GM23338 (cell line): Measurements from ENCODE around the gene OR8B2. TPM values are rescaled to one million over a fixed set of nuclear protein-coding genes. Genes with fewer than 3 reads are reported as not detected.

ENCODE experiments used
- ATAC-seq: fragments of 200-7000 bp; cut with Tn5 transposase; 3 replicates; pipeline ENCODE4 v1.9.1; 2020
- DNase-seq: peaks from one replicate; pipeline ENCODE4 v3.0.0-alpha.2; 2015; ENCODE audit warnings: low spot score
- H2AFZ ChIP-seq: fragments of 200-600 bp; sonication (generic); 2 replicates; pipeline ENCODE4 v1.8.0; 2016; ENCODE audit warnings: antibody characterized with exemption, mild to moderate bottlenecking, moderate library complexity
- H3F3A ChIP-seq: fragments of 200-600 bp; sonication (generic); replicated peaks from 2 replicates; pipeline ENCODE4 v1.8.0; 2017; ENCODE audit warnings: antibody characterized with exemption, mixed run types, low read depth
- H3K27ac ChIP-seq: fragments of 200-600 bp; sonication (generic); 2 replicates; pipeline ENCODE4 v1.6.1; 2016; ENCODE audit warnings: low read depth
- H3K27me3 ChIP-seq: fragments of 200-600 bp; sonication (generic); 2 replicates; pipeline ENCODE4 v1.8.0; 2016; ENCODE audit warnings: mild to moderate bottlenecking, mixed run types, moderate library complexity; ENCODE audit not compliant: insufficient read depth
- H3K36me3 ChIP-seq: fragments of 200-600 bp; sonication (generic); 2 replicates; pipeline ENCODE4 v1.8.0; 2016; ENCODE audit warnings: mild to moderate bottlenecking; ENCODE audit not compliant: insufficient read depth
- H3K4me1 ChIP-seq: fragments of 200-600 bp; sonication (generic); 2 replicates; pipeline ENCODE4 v1.8.0; 2016; ENCODE audit warnings: mild to moderate bottlenecking, moderate library complexity; ENCODE audit not compliant: insufficient read depth
- H3K4me2 ChIP-seq: fragments of 200-600 bp; sonication (generic); 2 replicates; pipeline ENCODE4 v1.7.1; 2017; ENCODE audit warnings: mixed run types
- H3K4me3 ChIP-seq: fragments of 200-600 bp; sonication (generic); 2 replicates; pipeline ENCODE4 v1.6.1; 2016; ENCODE audit warnings: mixed run types
- H3K79me2 ChIP-seq: fragments of 200-600 bp; sonication (generic); replicated peaks from 2 replicates; pipeline ENCODE4 v1.8.0; 2017; ENCODE audit warnings: mild to moderate bottlenecking; ENCODE audit not compliant: insufficient read depth
- H3K9me2 ChIP-seq: fragments of 200-600 bp; sonication (generic); 2 replicates; pipeline ENCODE4 v1.8.0; 2017; ENCODE audit not compliant: insufficient read depth
- H4K20me1 ChIP-seq: fragments of 200-600 bp; sonication (generic); replicated peaks from 2 replicates; pipeline ENCODE4 v1.8.0; 2017; ENCODE audit warnings: mild to moderate bottlenecking; ENCODE audit not compliant: insufficient read depth
- H3K27ac Mint-ChIP-seq: 2 replicates; pipeline ENCODE4 v1.8.0; 2020; ENCODE audit warnings: inconsistent platforms, mild to moderate bottlenecking, moderate library complexity, mixed read lengths
- H3K27me3 Mint-ChIP-seq: 3 replicates; pipeline ENCODE4 v1.8.0; 2022; ENCODE audit warnings: low read depth, mild to moderate bottlenecking, moderate library complexity, mixed read lengths, inconsistent platforms; ENCODE audit not compliant: insufficient read depth, poor library complexity
- H3K36me3 Mint-ChIP-seq: 3 replicates; pipeline ENCODE4 v1.8.0; 2021; ENCODE audit warnings: low read depth, mild to moderate bottlenecking, inconsistent platforms, moderate library complexity, mixed read lengths
- H3K4me1 Mint-ChIP-seq: 3 replicates; pipeline ENCODE4 v1.8.0; 2020; ENCODE audit warnings: mild to moderate bottlenecking, inconsistent platforms, mixed read lengths
- H3K4me3 Mint-ChIP-seq: 3 replicates; pipeline ENCODE4 v1.8.0; 2021; ENCODE audit warnings: moderate library complexity, mild to moderate bottlenecking, inconsistent platforms, mixed read lengths
- H3K9me3 Mint-ChIP-seq: 3 replicates; pipeline ENCODE4 v1.8.0; 2020; ENCODE audit warnings: moderate library complexity, mild to moderate bottlenecking, inconsistent platforms, mixed read lengths
- CREB1 ChIP-seq: fragments of 250-450 bp; sonication (Bioruptor Pico); IDR thresholded peaks from 2 replicates; pipeline ENCODE4 v1.5.0; 2020; ENCODE audit warnings: low read depth, mild to moderate bottlenecking, moderate library complexity
- EZH2 ChIP-seq: fragments of 200-600 bp; sonication (generic); IDR thresholded peaks from one replicate; pipeline ENCODE4 v1.8.0; 2017; ENCODE audit warnings: antibody characterized with exemption, mild to moderate bottlenecking, low read depth; ENCODE audit not compliant: unreplicated experiment
- EZH2phosphoT487 ChIP-seq: fragments of 200-600 bp; sonication (generic); IDR thresholded peaks from one replicate; pipeline ENCODE4 v1.8.1; 2018; ENCODE audit warnings: antibody characterized with exemption; ENCODE audit not compliant: unreplicated experiment
- JUNB ChIP-seq: IDR thresholded peaks from one replicate; pipeline ENCODE4 v1.6.1; 2016; ENCODE audit warnings: antibody characterized with exemption; ENCODE audit not compliant: unreplicated experiment
- NANOG ChIP-seq: IDR thresholded peaks from 2 replicates; pipeline ENCODE4 v1.6.1; 2016; ENCODE audit warnings: antibody characterized with exemption, borderline replicate concordance
- POLR2AphosphoS5 ChIP-seq: IDR thresholded peaks from 2 replicates; pipeline ENCODE4 v1.6.1; 2016; ENCODE audit warnings: antibody characterized with exemption, low read depth
- REST ChIP-seq: IDR thresholded peaks from one replicate; pipeline ENCODE4 v1.6.1; 2018; ENCODE audit warnings: antibody characterized with exemption; ENCODE audit not compliant: unreplicated experiment
- STAT1 ChIP-seq: IDR thresholded peaks from one replicate; pipeline ENCODE4 v1.6.1; 2016; ENCODE audit warnings: antibody characterized with exemption; ENCODE audit not compliant: unreplicated experiment
- ZNF114 ChIP-seq: fragments of 250-450 bp; sonication (Bioruptor Pico); IDR thresholded peaks from 2 replicates; pipeline ENCODE4 v1.5.0; 2020; ENCODE audit warnings: mild to moderate bottlenecking, moderate library complexity
- ZNF331 ChIP-seq: fragments of 250-450 bp; sonication (Bioruptor Pico); IDR thresholded peaks from 2 replicates; pipeline ENCODE4 v1.5.0; 2020; ENCODE audit warnings: low read depth, mild to moderate bottlenecking, moderate library complexity
- ZNF462 ChIP-seq: fragments of 250-450 bp; sonication (Bioruptor Pico); IDR thresholded peaks from 2 replicates; pipeline ENCODE4 v1.5.0; 2020; ENCODE audit warnings: mild to moderate bottlenecking, moderate library complexity
- polyA plus RNA-seq: library from polyadenylated mRNA; unstranded; fragments of >200 nt; fragmentation: Nextera tagmentation; extraction: Ambion mirVana; gene quantifications from 2 replicates; pipeline ENCODE4 v1.2.1, GENCODE V29; 2016
- total RNA-seq: library from RNA; depleted of rRNA; stranded (reverse); fragments of >200 nt; shearing (Covaris generic); gene quantifications from 2 replicates; pipeline ENCODE4 v1.2.3, GENCODE V29; 2014
- TF ChIP-seq, protein P1 (sequence below), 2 experiments: fragments of 200-600 bp in 1 of 2; sonication (generic) in 1 of 2; conservative IDR thresholded peaks; 2 replicates each; pipeline versions ENCODE4 v1.5.1 to v1.6.1; 2016 to 2017; ENCODE audit warnings: antibody characterized with exemption in 2 of 2, low read depth in 2 of 2, mild to moderate bottlenecking in 2 of 2, moderate library complexity in 1 of 2
- TF ChIP-seq, protein P2 (sequence below): IDR thresholded peaks from 2 replicates; pipeline ENCODE4 v1.6.1; 2016; ENCODE audit warnings: antibody characterized with exemption

Gene OR8B2
- total and polyA plus RNA-seq, 2 experiments from 2014 or later: not detected

DNA sequence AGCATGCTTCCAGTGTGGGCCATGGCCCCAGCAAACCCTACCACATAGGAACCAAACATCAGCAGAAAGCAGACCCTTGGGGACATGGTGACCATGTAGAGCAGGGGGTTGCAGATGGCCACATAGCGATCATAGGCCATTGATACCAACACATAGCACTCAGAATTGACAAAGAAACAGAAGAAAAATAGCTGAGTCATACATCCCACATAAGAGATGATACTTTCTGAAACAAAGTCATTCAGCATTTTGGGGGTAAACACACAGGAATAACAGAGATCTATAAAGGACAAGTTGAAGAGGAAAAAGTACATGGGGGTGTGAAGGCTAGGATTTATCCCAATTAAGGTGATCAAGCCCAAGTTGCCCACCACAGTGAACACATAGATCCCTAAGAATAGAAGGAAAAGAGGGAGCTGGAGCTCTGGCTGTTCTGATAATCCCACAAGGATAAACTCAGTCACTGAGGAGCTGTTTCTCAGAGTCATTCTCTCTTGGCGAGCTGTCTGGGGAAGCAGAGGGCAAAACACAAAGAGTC lies 40.2 kb upstream of the OR8B2 start, which contains the start of gene OR8B4:
Gene OR8B4, minus strand, starts transcription at position 488 of the 538 bp plus-strand sequence. Its CDS starts 0 bp downstream, at position 488.
- Histone ChIP-seq H3K9me2 (peaks cover 6% of the 10 kb centered on the region; the same call in 1 of the 2 replicates), H2AFZ (no peak within 1 kb of the TSS), H3K36me3 (no peaks in the 10 kb centered on the region), H3K27me3 (no peaks in the 10 kb centered on the region), H3K4me2 (no peak within 1 kb of the TSS), H3K27ac (no peak within 1 kb of the TSS), H3K4me1 (no peaks in the 10 kb centered on the region), H3F3A (no peaks in the 10 kb centered on the region), H3K4me3 (no peak within 1 kb of the TSS), H3K79me2 (no peaks in the 10 kb centered on the region), H4K20me1 (no peaks in the 10 kb centered on the region)
- Mint-ChIP-seq H3K27ac (no peak within 1 kb of the TSS), H3K4me1 (no peaks in the 10 kb centered on the region), H3K4me3 (no peak within 1 kb of the TSS), H3K9me3 (peaks cover 5% of the 10 kb centered on the region; the same call in 2 of the 3 replicates), H3K36me3 (peaks cover 3% of the 10 kb centered on the region; the same call in 1 of the 3 replicates), H3K27me3 (no peaks in the 10 kb centered on the region)
- DNase-seq: no peak
- ATAC-seq: no peak
- TF ChIP-seq, protein P1, sequence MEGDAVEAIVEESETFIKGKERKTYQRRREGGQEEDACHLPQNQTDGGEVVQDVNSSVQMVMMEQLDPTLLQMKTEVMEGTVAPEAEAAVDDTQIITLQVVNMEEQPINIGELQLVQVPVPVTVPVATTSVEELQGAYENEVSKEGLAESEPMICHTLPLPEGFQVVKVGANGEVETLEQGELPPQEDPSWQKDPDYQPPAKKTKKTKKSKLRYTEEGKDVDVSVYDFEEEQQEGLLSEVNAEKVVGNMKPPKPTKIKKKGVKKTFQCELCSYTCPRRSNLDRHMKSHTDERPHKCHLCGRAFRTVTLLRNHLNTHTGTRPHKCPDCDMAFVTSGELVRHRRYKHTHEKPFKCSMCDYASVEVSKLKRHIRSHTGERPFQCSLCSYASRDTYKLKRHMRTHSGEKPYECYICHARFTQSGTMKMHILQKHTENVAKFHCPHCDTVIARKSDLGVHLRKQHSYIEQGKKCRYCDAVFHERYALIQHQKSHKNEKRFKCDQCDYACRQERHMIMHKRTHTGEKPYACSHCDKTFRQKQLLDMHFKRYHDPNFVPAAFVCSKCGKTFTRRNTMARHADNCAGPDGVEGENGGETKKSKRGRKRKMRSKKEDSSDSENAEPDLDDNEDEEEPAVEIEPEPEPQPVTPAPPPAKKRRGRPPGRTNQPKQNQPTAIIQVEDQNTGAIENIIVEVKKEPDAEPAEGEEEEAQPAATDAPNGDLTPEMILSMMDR (conservative IDR thresholded peaks at IDR 0.05; ENCODE audit: low read depth in 2 of 2): no peak
- TF ChIP-seq ZNF462 (CRISPR knock-in tag) (no peak), STAT1 (no peak), ZNF331 (CRISPR knock-in tag) (no peak), EZH2phosphoT487 (no peak), ZNF114 (CRISPR knock-in tag) (no peak), JUNB (no peak), POLR2AphosphoS5 (no peak), NANOG (no peak), CREB1 (CRISPR knock-in tag) (no peak), EZH2 (no peak), REST (no peak)
- TF ChIP-seq, protein P2, sequence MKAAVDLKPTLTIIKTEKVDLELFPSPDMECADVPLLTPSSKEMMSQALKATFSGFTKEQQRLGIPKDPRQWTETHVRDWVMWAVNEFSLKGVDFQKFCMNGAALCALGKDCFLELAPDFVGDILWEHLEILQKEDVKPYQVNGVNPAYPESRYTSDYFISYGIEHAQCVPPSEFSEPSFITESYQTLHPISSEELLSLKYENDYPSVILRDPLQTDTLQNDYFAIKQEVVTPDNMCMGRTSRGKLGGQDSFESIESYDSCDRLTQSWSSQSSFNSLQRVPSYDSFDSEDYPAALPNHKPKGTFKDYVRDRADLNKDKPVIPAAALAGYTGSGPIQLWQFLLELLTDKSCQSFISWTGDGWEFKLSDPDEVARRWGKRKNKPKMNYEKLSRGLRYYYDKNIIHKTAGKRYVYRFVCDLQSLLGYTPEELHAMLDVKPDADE: no peak
